ENCODE measurements around the gene RCOR1. TPM values are rescaled to one million over a fixed set of nuclear protein-coding genes. Genes with fewer than 3 reads are reported as not detected.

The RCOR1 gene
- polyA plus RNA-seq, 1 donor (not counting 4 experiments of a cell fraction or from before 2014, with no cell fraction given): 27.0 TPM

DNA sequence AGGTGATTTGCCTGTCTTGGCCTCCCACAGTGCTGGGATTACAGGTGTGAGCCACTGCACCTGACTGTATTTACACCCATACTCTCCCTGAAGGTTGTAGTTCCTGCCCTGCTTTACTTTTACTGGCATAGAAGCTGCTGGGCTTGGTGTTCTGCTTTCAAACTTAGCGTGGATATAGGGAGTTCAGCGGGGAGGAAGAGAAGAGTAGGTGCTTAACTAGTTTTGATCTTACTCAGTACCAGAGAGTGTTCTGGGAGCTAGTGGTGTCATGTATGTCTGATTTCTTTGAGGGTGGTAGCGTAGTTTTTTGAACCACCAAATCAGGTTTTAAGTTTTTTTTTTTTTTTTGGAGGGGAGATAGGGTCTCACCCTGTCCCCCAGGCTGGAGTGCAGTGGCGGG lies 13.8 kb downstream of the RCOR1 start:
- Histone ChIP-seq H3K79me2 (ENCODE audit: control insufficient read depth, insufficient read depth, low read length) (peaks cover 93% of the 10 kb centered on the region), H3K9me3 (ENCODE audit: control insufficient read depth, low read depth, low read length) (no peaks in the 10 kb centered on the region), H3K36me3 (ENCODE audit: control insufficient read depth in 2 of 2, extremely low read depth in 1 of 2, insufficient read depth in 2 of 2, low read length in 2 of 2) (peaks cover 1% of the 10 kb centered on the region in 2 experiments), H3K27me3 (ENCODE audit: control insufficient read depth, extremely low read depth, insufficient read depth, low read length) (no peaks in the 10 kb centered on the region), H3K4me2 (ENCODE audit: control insufficient read depth, extremely low read depth, insufficient read depth, low read depth, low read length) (no peak overlapping the region), H3K27ac (ENCODE audit: control insufficient read depth, insufficient read depth, low read length) (no peak overlapping the region), H3K9ac (ENCODE audit: control insufficient read depth, extremely low read depth, insufficient read depth, low read length) (no peak overlapping the region), H4K20me1 (ENCODE audit: control insufficient read depth, extremely low read depth, insufficient read depth, low read length) (peaks cover 28% of the 10 kb centered on the region), H2AFZ (ENCODE audit: control insufficient read depth, low read length) (no peak overlapping the region), H3K9me1 (ENCODE audit: control insufficient read depth, extremely low read depth, insufficient read depth, low read length) (peaks cover 5% of the 10 kb centered on the region), H3K4me1 (ENCODE audit: control insufficient read depth, extremely low read depth, insufficient read depth, low read length) (peaks cover 42% of the 10 kb centered on the region), H3K4me3 (ENCODE audit: control insufficient read depth in 2 of 3, extremely low read depth in 1 of 3, insufficient read depth in 2 of 3, low read depth in 1 of 3, low read length in 3 of 3) (no peak overlapping the region)
- no peak for DNase-seq (ENCODE audit: low read depth, low spot score)
- dilution Hi-C loops (cut with MboI; ENCODE audit: extremely low pct_ligation_motif_present, low sequenced_read_pairs): no loop called here
- FAIRE-seq: no peak
- TF ChIP-seq, protein P1, sequence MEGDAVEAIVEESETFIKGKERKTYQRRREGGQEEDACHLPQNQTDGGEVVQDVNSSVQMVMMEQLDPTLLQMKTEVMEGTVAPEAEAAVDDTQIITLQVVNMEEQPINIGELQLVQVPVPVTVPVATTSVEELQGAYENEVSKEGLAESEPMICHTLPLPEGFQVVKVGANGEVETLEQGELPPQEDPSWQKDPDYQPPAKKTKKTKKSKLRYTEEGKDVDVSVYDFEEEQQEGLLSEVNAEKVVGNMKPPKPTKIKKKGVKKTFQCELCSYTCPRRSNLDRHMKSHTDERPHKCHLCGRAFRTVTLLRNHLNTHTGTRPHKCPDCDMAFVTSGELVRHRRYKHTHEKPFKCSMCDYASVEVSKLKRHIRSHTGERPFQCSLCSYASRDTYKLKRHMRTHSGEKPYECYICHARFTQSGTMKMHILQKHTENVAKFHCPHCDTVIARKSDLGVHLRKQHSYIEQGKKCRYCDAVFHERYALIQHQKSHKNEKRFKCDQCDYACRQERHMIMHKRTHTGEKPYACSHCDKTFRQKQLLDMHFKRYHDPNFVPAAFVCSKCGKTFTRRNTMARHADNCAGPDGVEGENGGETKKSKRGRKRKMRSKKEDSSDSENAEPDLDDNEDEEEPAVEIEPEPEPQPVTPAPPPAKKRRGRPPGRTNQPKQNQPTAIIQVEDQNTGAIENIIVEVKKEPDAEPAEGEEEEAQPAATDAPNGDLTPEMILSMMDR (optimal IDR thresholded peaks at IDR 0.05 in 1 of 3, IDR thresholded peaks at IDR 0.05 in 1 of 3, conservative IDR thresholded peaks at IDR 0.05 in 1 of 3; ENCODE audit: extremely low read depth in 1 of 3, insufficient read depth in 2 of 3, low read length in 3 of 3): no peak
- no peak for TF ChIP-seq EZH2 (IDR thresholded peaks at IDR 0.05; ENCODE audit: low read length)

DNA sequence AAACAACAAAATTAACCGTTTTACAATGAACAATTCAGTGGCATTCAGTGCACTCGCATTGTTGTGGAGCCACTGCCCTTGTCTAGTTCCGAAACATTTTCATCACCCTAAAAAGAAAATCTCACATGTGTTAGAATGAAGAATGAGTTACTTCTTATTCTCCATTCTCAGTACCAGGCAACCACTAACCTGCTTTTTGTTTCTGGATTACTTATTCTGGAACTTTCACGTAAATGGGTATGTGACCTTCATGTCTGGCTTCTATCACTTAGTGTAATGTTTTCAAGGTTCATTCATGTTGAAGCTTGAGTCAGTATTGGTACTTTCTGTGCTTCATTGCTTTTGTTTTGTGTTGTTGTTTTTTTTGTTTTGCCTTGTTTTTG lies 15.6 kb downstream of the RCOR1 start:
- DNase-seq (ENCODE audit: low read depth, low spot score) (no peak), FAIRE-seq (no peak)
- H3K9me1 ChIP-seq (ENCODE audit: control insufficient read depth, extremely low read depth, insufficient read depth, low read length): peaks cover 5% of the 10 kb centered on the region
- no peak overlapping the region for H2AFZ ChIP-seq (ENCODE audit: control insufficient read depth, low read length)
- no peaks in the 10 kb centered on the region for H3K27me3 ChIP-seq (ENCODE audit: control insufficient read depth, extremely low read depth, insufficient read depth, low read length)
- TF ChIP-seq, protein P1 (optimal IDR thresholded peaks at IDR 0.05 in 1 of 3, IDR thresholded peaks at IDR 0.05 in 1 of 3, conservative IDR thresholded peaks at IDR 0.05 in 1 of 3; ENCODE audit: extremely low read depth in 1 of 3, insufficient read depth in 2 of 3, low read length in 3 of 3): no peak
- no peak for TF ChIP-seq EZH2 (IDR thresholded peaks at IDR 0.05; ENCODE audit: low read length)
- H3K9me3 ChIP-seq (ENCODE audit: control insufficient read depth, low read depth, low read length): no peaks in the 10 kb centered on the region
- no peak overlapping the region for H3K4me2 ChIP-seq (ENCODE audit: control insufficient read depth, extremely low read depth, insufficient read depth, low read depth, low read length)
- no peak overlapping the region for H3K27ac ChIP-seq (ENCODE audit: control insufficient read depth, insufficient read depth, low read length)
- no peak overlapping the region for H3K4me3 ChIP-seq (ENCODE audit: control insufficient read depth in 2 of 3, extremely low read depth in 1 of 3, insufficient read depth in 2 of 3, low read depth in 1 of 3, low read length in 3 of 3)
- peaks cover 0 to 1% of the 10 kb centered on the region in 2 experiments for H3K36me3 ChIP-seq (ENCODE audit: control insufficient read depth in 2 of 2, extremely low read depth in 1 of 2, insufficient read depth in 2 of 2, low read length in 2 of 2)
- H4K20me1 ChIP-seq (ENCODE audit: control insufficient read depth, extremely low read depth, insufficient read depth, low read length): peaks cover 20% of the 10 kb centered on the region
- dilution Hi-C loops (cut with MboI; ENCODE audit: extremely low pct_ligation_motif_present, low sequenced_read_pairs): no loop called here
- H3K79me2 ChIP-seq (ENCODE audit: control insufficient read depth, insufficient read depth, low read length): peaks cover 93% of the 10 kb centered on the region
- H3K9ac ChIP-seq (ENCODE audit: control insufficient read depth, extremely low read depth, insufficient read depth, low read length): no peak overlapping the region
- H3K4me1 ChIP-seq (ENCODE audit: control insufficient read depth, extremely low read depth, insufficient read depth, low read length): peaks cover 28% of the 10 kb centered on the region

Measured in keratinocyte (primary cell).